GM20000 (cell line): ENCODE results near the gene ORM2.

Experiments
- DNase-seq: peaks from one replicate; pipeline ENCODE4 v3.0.0; 2012; ENCODE audit warnings: low spot score
- CTCF ChIP-seq: IDR thresholded peaks from 2 replicates; pipeline ENCODE4 v1.5.1; 2012; ENCODE audit warnings: mild to moderate bottlenecking, control low read depth; ENCODE audit errors: extremely low read depth, missing control alignments

The ORM2 gene

GRCh38 chr9:114335745-114336144, 6.1 kb downstream of the ORM2 start:
- no peak for TF ChIP-seq CTCF
- DNase-seq = no peak

- DNase-seq = no peak
- no peak for TF ChIP-seq CTCF
These were observed 6.5 kb downstream of the ORM2 start for GRCh38 chr9:114336157-114336556.

GRCh38 chr9:114336699-114337395, 7.2 kb downstream of the ORM2 start:
- DNase-seq = no peak

GRCh38 chr9:114338187-114338586, 8.5 kb downstream of the ORM2 start:
- DNase-seq = no peak
- no peak for TF ChIP-seq CTCF

More at GRCh38 chr9:114336699-114337395, 7.2 kb downstream of the ORM2 start:
- no peak for TF ChIP-seq CTCF

GRCh38 chr9:114339130-114339908, 9.7 kb downstream of the ORM2 start:
- peak; percentile 88 for DNase-seq
- TF ChIP-seq CTCF = peak; percentile 87

GRCh38 chr9:114341152-114341830, 11.6 kb downstream of the ORM2 start:
- no peak for DNase-seq
- TF ChIP-seq CTCF = no peak

- DNase-seq = peak; percentile 9
- no peak for TF ChIP-seq CTCF
These were observed 12.3 kb downstream of the ORM2 start for GRCh38 chr9:114341991-114342390.
